ENCODE results near the gene PFDN6. TPM values are rescaled to one million over a fixed set of nuclear protein-coding genes. Genes with fewer than 3 reads are reported as not detected.

Gene PFDN6
- total and polyA plus RNA-seq, 9 of the 15 experiments (the other 6 are each of a cell fraction or from before 2014, with no cell fraction given): 6.8 to 475 (median 216) TPM

DNA sequence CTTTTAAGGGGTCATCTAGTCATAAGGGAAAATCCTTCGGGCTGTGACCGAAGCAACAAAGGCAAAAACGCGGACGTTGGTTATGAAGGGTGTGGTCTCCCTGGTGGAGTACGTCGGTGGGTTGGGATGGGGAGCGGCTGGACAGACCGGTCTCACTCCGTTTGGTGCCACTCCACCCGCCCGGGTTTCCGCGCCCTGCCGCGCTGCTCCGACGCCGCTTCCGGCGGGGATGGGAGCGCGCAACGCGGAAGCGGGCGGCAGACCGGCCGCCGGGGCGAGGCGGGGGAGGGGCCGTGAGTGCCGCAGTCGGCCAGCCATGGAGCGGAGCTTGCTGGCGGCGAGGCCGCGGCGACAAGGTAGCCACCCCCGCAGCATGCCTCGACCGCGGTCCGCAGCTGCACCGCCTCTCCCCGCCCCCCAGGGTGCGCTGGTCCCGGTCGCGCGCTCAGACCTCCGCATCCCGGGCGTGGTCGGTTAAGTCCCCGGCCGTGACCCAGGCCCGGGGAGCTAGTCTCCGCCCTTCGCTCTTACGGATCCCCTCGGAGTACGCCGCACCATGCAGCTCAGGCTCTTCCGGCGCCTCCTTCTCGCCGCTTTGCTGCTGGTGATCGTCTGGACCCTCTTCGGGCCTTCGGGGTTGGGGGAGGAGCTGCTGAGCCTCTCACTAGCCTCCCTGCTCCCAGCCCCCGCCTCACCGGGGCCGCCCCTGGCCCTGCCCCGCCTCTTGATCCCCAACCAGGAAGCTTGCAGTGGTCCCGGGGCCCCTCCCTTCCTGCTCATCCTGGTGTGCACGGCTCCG is 12.3 kb upstream of the PFDN6 start, which contains the start of gene B3GALT4 (continued):
- TF ChIP-seq, protein P1, sequence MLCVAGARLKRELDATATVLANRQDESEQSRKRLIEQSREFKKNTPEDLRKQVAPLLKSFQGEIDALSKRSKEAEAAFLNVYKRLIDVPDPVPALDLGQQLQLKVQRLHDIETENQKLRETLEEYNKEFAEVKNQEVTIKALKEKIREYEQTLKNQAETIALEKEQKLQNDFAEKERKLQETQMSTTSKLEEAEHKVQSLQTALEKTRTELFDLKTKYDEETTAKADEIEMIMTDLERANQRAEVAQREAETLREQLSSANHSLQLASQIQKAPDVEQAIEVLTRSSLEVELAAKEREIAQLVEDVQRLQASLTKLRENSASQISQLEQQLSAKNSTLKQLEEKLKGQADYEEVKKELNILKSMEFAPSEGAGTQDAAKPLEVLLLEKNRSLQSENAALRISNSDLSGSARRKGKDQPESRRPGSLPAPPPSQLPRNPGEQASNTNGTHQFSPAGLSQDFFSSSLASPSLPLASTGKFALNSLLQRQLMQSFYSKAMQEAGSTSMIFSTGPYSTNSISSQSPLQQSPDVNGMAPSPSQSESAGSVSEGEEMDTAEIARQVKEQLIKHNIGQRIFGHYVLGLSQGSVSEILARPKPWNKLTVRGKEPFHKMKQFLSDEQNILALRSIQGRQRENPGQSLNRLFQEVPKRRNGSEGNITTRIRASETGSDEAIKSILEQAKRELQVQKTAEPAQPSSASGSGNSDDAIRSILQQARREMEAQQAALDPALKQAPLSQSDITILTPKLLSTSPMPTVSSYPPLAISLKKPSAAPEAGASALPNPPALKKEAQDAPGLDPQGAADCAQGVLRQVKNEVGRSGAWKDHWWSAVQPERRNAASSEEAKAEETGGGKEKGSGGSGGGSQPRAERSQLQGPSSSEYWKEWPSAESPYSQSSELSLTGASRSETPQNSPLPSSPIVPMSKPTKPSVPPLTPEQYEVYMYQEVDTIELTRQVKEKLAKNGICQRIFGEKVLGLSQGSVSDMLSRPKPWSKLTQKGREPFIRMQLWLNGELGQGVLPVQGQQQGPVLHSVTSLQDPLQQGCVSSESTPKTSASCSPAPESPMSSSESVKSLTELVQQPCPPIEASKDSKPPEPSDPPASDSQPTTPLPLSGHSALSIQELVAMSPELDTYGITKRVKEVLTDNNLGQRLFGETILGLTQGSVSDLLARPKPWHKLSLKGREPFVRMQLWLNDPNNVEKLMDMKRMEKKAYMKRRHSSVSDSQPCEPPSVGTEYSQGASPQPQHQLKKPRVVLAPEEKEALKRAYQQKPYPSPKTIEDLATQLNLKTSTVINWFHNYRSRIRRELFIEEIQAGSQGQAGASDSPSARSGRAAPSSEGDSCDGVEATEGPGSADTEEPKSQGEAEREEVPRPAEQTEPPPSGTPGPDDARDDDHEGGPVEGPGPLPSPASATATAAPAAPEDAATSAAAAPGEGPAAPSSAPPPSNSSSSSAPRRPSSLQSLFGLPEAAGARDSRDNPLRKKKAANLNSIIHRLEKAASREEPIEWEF (CRISPR knock-in tag; IDR thresholded peaks at IDR 0.05): no peak
- TF ChIP-seq TCF3 (CRISPR knock-in tag; IDR thresholded peaks at IDR 0.05) (peak; percentile 52), ZNF561 (CRISPR knock-in tag; conservative IDR thresholded peaks at IDR 0.05) (0 out of 2 replicates have a peak, but pooled peaks have one; percentile 42), CTBP1 (IDR thresholded peaks at IDR 0.05; ENCODE audit: borderline replicate concordance) (peak; percentile 100), HBP1 (CRISPR knock-in tag; IDR thresholded peaks at IDR 0.05) (peak; percentile 95), MBD2 (IDR thresholded peaks at IDR 0.05; ENCODE audit: borderline replicate concordance, low read depth) (no peak), HES1 (IDR thresholded peaks at IDR 0.05; ENCODE audit: low read depth) (0 out of 2 replicates have a peak, but pooled peaks have one; percentile 14), PTTG1 (tag; IDR thresholded peaks at IDR 0.05; ENCODE audit: low read depth) (no peak), CREBBP (IDR thresholded peaks at IDR 0.05; ENCODE audit: low read depth, low read length) (no peak), KLF1 (tag; IDR thresholded peaks at IDR 0.05) (peak; percentile 94), MED1 (CRISPR knock-in tag; IDR thresholded peaks at IDR 0.05; ENCODE audit: borderline replicate concordance) (0 out of 2 replicates have a peak, but pooled peaks have one; percentile 94), ZFP91 (CRISPR knock-in tag; IDR thresholded peaks at IDR 0.05) (no peak)
- TF ChIP-seq, protein P2, sequence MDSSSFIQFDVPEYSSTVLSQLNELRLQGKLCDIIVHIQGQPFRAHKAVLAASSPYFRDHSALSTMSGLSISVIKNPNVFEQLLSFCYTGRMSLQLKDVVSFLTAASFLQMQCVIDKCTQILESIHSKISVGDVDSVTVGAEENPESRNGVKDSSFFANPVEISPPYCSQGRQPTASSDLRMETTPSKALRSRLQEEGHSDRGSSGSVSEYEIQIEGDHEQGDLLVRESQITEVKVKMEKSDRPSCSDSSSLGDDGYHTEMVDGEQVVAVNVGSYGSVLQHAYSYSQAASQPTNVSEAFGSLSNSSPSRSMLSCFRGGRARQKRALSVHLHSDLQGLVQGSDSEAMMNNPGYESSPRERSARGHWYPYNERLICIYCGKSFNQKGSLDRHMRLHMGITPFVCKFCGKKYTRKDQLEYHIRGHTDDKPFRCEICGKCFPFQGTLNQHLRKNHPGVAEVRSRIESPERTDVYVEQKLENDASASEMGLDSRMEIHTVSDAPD (CRISPR knock-in tag; IDR thresholded peaks at IDR 0.05): no peak
- TF ChIP-seq, protein P3, sequence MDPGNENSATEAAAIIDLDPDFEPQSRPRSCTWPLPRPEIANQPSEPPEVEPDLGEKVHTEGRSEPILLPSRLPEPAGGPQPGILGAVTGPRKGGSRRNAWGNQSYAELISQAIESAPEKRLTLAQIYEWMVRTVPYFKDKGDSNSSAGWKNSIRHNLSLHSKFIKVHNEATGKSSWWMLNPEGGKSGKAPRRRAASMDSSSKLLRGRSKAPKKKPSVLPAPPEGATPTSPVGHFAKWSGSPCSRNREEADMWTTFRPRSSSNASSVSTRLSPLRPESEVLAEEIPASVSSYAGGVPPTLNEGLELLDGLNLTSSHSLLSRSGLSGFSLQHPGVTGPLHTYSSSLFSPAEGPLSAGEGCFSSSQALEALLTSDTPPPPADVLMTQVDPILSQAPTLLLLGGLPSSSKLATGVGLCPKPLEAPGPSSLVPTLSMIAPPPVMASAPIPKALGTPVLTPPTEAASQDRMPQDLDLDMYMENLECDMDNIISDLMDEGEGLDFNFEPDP (CRISPR knock-in tag; IDR thresholded peaks at IDR 0.05): no peak; the same call in none of the 2 replicates

All from K562 (cell line).